Stimulated activated CD4-positive, alpha-beta T cell treated with anti-CD3 and anti-CD28 coated beads, Interleukin-12 subunit alpha, Interleukin-12 subunit beta, amount 100 ng/mL, for 4 hours (primary cell): ENCODE measurements around the gene TBCK.

ENCODE experiments used
- DNase-seq: peaks from one replicate; pipeline ENCODE4 v3.0.0-alpha.2; 2020

The TBCK gene

GRCh38 chr4:106035204-106035603, 280.8 kb downstream of the TBCK start:
- DNase-seq, result no peak

- DNase-seq, result no peak
Observed at GRCh38 chr4:106034751-106035150, 281.3 kb downstream of the TBCK start.

GRCh38 chr4:106034220-106034619, 281.8 kb downstream of the TBCK start:
- no peak for DNase-seq

- DNase-seq, result no peak
Observed at GRCh38 chr4:106033469-106033868, 282.5 kb downstream of the TBCK start.

- DNase-seq, result no peak
Observed at GRCh38 chr4:106032851-106033286, 283.1 kb downstream of the TBCK start.

- no peak for DNase-seq
Observed at GRCh38 chr4:106022454-106022853, 293.6 kb downstream of the TBCK start.

GRCh38 chr4:106021737-106022410, 294.1 kb downstream of the TBCK start:
- no peak for DNase-seq

- no peak for DNase-seq
Observed at GRCh38 chr4:106019771-106020170, 296.2 kb downstream of the TBCK start.

- DNase-seq, result no peak
Observed at GRCh38 chr4:106017975-106018374, 298.0 kb downstream of the TBCK start.

GRCh38 chr4:106011387-106011786, 304.6 kb downstream of the TBCK start:
- DNase-seq, result no peak

- no peak for DNase-seq
Observed at GRCh38 chr4:106010761-106011160, 305.2 kb downstream of the TBCK start.

GRCh38 chr4:106002994-106003393, 313.0 kb downstream of the TBCK start:
- no peak for DNase-seq

- no peak for DNase-seq
Observed at GRCh38 chr4:105998171-105999063, 317.6 kb downstream of the TBCK start.

GRCh38 chr4:105996845-105997244, 319.2 kb downstream of the TBCK start:
- DNase-seq, result no peak

- no peak for DNase-seq
Observed at GRCh38 chr4:105994841-105995501, 321.0 kb downstream of the TBCK start.

- DNase-seq, result no peak
Observed at GRCh38 chr4:105994061-105994460, 321.9 kb downstream of the TBCK start.

GRCh38 chr4:105992641-105993305, 323.2 kb downstream of the TBCK start:
- no peak for DNase-seq

- no peak for DNase-seq
Observed at GRCh38 chr4:105991726-105992125, 324.3 kb downstream of the TBCK start.
